HUES48 (cell line): Measurements from ENCODE around the gene A3GALT2.
A peak's percentile ranks its signal among the peaks of the same experiment; 100 is the strongest.

Experiments
- H3K27ac ChIP-seq: one replicate; pipeline ENCODE4 v1.7.0; 2013; ENCODE audit warnings: low read depth, low read length, inconsistent platforms
- H3K27me3 ChIP-seq: 2 replicates; pipeline ENCODE4 v1.6.1; 2013; ENCODE audit warnings: mild to moderate bottlenecking, low read length; ENCODE audit not compliant: control insufficient read depth, insufficient read depth
- H3K36me3 ChIP-seq: 2 replicates; pipeline ENCODE4 v1.6.1; 2013; ENCODE audit warnings: low read length; ENCODE audit not compliant: control insufficient read depth, insufficient read depth
- H3K4me1 ChIP-seq: 2 replicates; pipeline ENCODE4 v1.6.1; 2013; ENCODE audit warnings: mild to moderate bottlenecking, low read length; ENCODE audit not compliant: control insufficient read depth, insufficient read depth
- H3K4me3 ChIP-seq: 2 replicates; pipeline ENCODE4 v1.5.1; 2013; ENCODE audit warnings: mild to moderate bottlenecking, low read depth, low read length
- H3K9ac ChIP-seq: 2 replicates; pipeline ENCODE4 v1.6.1; 2013; ENCODE audit warnings: mild to moderate bottlenecking, low read depth, low read length, moderate library complexity
- H3K9me3 ChIP-seq: 2 replicates; pipeline ENCODE4 v1.6.1; 2013; ENCODE audit warnings: low read length; ENCODE audit not compliant: control insufficient read depth, insufficient read depth

Gene A3GALT2

GRCh38 chr1:33269621-33270020 is 51.3 kb downstream of the A3GALT2 start:
- Histone ChIP-seq H3K4me3 (no peak overlapping the region), H3K4me1 (peaks cover 8% of the 10 kb centered on the region; the same call in 1 of the 2 replicates), H3K36me3 (peaks cover 8% of the 10 kb centered on the region), H3K27ac (no peak overlapping the region), H3K9ac (no peak overlapping the region), H3K27me3 (no peaks in the 10 kb centered on the region), H3K9me3 (no peaks in the 10 kb centered on the region)

- Histone ChIP-seq H3K4me1 (peaks cover 2% of the 10 kb centered on the region; the same call in 1 of the 2 replicates), H3K9ac (no peak overlapping the region), H3K9me3 (no peaks in the 10 kb centered on the region), H3K36me3 (peaks cover 8% of the 10 kb centered on the region), H3K27me3 (no peaks in the 10 kb centered on the region), H3K4me3 (no peak overlapping the region), H3K27ac (no peak overlapping the region)
These were observed 51.8 kb downstream of the A3GALT2 start for GRCh38 chr1:33268927-33269610.

GRCh38 chr1:33268457-33268856 is 52.4 kb downstream of the A3GALT2 start:
- Histone ChIP-seq H3K9ac (no peak overlapping the region), H3K9me3 (no peaks in the 10 kb centered on the region), H3K4me3 (no peak overlapping the region), H3K27ac (no peak overlapping the region), H3K27me3 (no peaks in the 10 kb centered on the region), H3K36me3 (peaks cover 8% of the 10 kb centered on the region), H3K4me1 (no peaks in the 10 kb centered on the region)

GRCh38 chr1:33267468-33268205 is 53.3 kb downstream of the A3GALT2 start:
- no peak overlapping the region for H3K27ac ChIP-seq
- no peaks in the 10 kb centered on the region for H3K4me1 ChIP-seq
- no peaks in the 10 kb centered on the region for H3K27me3 ChIP-seq
- no peak overlapping the region for H3K4me3 ChIP-seq
- H3K9me3 ChIP-seq = no peaks in the 10 kb centered on the region
- H3K9ac ChIP-seq = no peak overlapping the region
- peaks cover 11% of the 10 kb centered on the region for H3K36me3 ChIP-seq

GRCh38 chr1:33266766-33267165 is 54.1 kb downstream of the A3GALT2 start:
- peaks cover 12% of the 10 kb centered on the region for H3K36me3 ChIP-seq
- H3K9me3 ChIP-seq = no peaks in the 10 kb centered on the region
- no peak overlapping the region for H3K27ac ChIP-seq
- H3K27me3 ChIP-seq = no peaks in the 10 kb centered on the region
- H3K4me3 ChIP-seq = no peak overlapping the region
- no peak overlapping the region for H3K9ac ChIP-seq
- no peaks in the 10 kb centered on the region for H3K4me1 ChIP-seq

GRCh38 chr1:33265780-33266605 is 54.9 kb downstream of the A3GALT2 start:
- Histone ChIP-seq H3K4me1 (no peaks in the 10 kb centered on the region), H3K9ac (no peak overlapping the region), H3K9me3 (no peaks in the 10 kb centered on the region), H3K4me3 (no peak overlapping the region), H3K27ac (no peak overlapping the region), H3K36me3 (peaks cover 12% of the 10 kb centered on the region), H3K27me3 (no peaks in the 10 kb centered on the region)

GRCh38 chr1:33263890-33264504 is 56.9 kb downstream of the A3GALT2 start:
- H3K9me3 ChIP-seq = no peaks in the 10 kb centered on the region
- H3K9ac ChIP-seq = no peak overlapping the region
- H3K36me3 ChIP-seq = peaks cover 4% of the 10 kb centered on the region; the same call in 1 of the 2 replicates
- no peak overlapping the region for H3K27ac ChIP-seq
- no peaks in the 10 kb centered on the region for H3K4me1 ChIP-seq
- H3K27me3 ChIP-seq = no peaks in the 10 kb centered on the region
- no peak overlapping the region for H3K4me3 ChIP-seq

GRCh38 chr1:33261344-33261743 is 59.6 kb downstream of the A3GALT2 start:
- Histone ChIP-seq H3K9me3 (no peaks in the 10 kb centered on the region), H3K27me3 (no peaks in the 10 kb centered on the region), H3K9ac (no peak overlapping the region), H3K4me1 (peaks cover 12% of the 10 kb centered on the region), H3K4me3 (no peak overlapping the region), H3K27ac (peak overlapping the region; percentile 12), H3K36me3 (peaks cover 4% of the 10 kb centered on the region; the same call in 1 of the 2 replicates)

GRCh38 chr1:33260439-33260838 is 60.5 kb downstream of the A3GALT2 start:
- H3K4me1 ChIP-seq = peaks cover 12% of the 10 kb centered on the region
- peaks cover 4% of the 10 kb centered on the region; the same call in 1 of the 2 replicates for H3K36me3 ChIP-seq
- no peak overlapping the region for H3K9ac ChIP-seq
- H3K27me3 ChIP-seq = no peaks in the 10 kb centered on the region
- no peak overlapping the region for H3K4me3 ChIP-seq
- no peaks in the 10 kb centered on the region for H3K9me3 ChIP-seq
- no peak overlapping the region for H3K27ac ChIP-seq

- H3K4me3 ChIP-seq = no peak overlapping the region
- H3K36me3 ChIP-seq = peaks cover 4% of the 10 kb centered on the region; the same call in 1 of the 2 replicates
- H3K4me1 ChIP-seq = peaks cover 12% of the 10 kb centered on the region
- H3K27ac ChIP-seq = no peak overlapping the region
- no peaks in the 10 kb centered on the region for H3K9me3 ChIP-seq
- no peaks in the 10 kb centered on the region for H3K27me3 ChIP-seq
- no peak overlapping the region for H3K9ac ChIP-seq
These were observed 61.0 kb downstream of the A3GALT2 start for GRCh38 chr1:33259879-33260278.
